SW 1271 (cell line): ENCODE measurements around the gene GPR35.
"Not testable (repeated sequence)": the region's sequence is repeated elsewhere in the genome, so short reads cannot be mapped to it uniquely, and the experiment has no call there.

Experiments
- DNase-seq, 2 experiments: peaks; one replicate each; lab custom pipeline; 2025; lab: John Stamatoyannopoulos, UW

GPR35 gene

DNA sequence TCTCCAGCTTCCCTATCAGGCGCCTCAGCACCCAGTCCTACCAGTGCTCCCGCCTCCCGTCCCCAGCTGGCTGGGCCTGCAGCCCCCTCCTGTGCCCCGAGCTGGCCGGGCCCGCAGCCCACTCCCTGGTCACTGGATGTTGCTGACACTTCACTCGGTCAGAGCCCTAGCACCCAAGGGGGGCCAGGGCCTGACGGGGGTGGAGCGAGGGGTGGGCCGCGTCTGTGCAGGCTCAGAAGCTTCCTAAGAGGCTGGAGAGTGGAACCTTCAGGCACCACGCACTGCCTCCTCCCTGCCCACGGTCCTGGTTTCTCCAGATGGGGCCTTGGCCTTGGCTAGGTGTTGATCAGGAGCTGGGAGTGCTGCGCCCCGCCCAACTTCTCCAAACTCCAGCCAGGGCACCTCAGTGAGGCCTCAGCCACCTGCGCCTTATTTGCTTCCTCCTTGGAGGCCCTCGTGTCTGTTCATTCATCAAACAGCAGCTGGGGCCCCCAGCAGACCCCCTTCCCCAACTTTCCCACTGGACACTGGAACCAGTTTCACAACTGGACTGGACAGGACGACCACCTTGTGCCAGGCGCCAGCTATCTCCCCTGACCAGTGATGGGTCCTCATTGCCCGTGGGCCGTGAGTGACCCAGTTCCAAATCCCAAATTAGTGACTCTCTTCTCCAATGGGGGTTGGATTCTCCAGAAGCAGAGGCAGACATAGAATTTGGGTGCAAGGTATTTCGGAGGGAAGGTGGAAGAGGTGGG lies 22.0 kb upstream of the GPR35 start:
- DNase-seq: no peak

DNA sequence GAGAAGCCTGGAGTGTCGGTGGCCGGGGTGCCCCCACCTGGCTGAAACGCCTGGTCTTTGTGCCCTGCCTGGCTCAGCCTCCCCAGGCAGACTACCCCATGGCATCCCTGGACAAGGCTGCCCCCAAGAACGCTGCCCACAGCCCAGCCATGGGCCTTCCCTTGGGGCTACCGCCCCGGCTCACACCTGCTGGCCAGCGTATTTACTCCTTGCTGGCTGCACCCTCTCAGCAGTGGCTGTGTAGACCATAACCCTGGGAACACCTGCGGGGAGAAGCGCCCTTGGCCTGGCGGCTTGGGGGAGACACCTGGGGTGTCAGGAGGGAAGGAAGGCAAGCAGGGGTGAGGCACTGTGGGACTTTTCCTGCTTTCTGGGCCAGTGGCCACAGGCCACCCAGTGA lies 21.4 kb upstream of the GPR35 start:
- no peak for DNase-seq

DNA sequence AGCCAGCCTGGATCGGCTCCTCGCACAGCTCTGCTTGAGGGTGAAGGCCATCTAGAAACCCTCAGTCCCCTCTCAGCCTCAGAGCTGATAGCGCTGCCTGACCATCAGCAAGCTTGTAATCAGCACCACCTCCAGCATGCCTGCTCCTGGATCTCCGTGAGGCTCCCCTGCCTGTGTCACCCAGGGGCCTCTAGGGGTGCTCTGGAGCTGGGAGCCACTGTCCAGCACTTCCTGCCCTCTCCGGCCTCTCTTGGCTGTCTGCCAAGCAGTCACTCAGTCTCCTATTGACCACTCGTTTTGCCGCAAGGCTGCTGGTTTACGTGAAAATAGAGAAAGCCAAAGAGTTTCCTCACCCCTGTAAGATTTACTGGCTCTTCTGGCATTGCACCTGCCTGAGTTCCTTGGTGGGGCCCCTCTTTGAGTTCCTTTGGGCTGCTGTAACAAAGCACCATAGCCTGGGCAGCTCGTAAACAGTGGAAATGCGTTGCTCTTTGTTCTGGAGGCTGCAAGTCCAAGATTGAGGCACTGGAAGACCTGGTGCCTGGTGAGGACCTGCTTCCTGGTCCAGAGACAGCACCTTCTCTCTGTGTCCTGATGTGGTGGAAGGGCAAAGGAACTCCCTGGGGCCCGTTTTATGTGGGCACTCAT lies 20.9 kb upstream of the GPR35 start:
- peak in 1 of 2 experiments; percentile 41 for DNase-seq

DNA sequence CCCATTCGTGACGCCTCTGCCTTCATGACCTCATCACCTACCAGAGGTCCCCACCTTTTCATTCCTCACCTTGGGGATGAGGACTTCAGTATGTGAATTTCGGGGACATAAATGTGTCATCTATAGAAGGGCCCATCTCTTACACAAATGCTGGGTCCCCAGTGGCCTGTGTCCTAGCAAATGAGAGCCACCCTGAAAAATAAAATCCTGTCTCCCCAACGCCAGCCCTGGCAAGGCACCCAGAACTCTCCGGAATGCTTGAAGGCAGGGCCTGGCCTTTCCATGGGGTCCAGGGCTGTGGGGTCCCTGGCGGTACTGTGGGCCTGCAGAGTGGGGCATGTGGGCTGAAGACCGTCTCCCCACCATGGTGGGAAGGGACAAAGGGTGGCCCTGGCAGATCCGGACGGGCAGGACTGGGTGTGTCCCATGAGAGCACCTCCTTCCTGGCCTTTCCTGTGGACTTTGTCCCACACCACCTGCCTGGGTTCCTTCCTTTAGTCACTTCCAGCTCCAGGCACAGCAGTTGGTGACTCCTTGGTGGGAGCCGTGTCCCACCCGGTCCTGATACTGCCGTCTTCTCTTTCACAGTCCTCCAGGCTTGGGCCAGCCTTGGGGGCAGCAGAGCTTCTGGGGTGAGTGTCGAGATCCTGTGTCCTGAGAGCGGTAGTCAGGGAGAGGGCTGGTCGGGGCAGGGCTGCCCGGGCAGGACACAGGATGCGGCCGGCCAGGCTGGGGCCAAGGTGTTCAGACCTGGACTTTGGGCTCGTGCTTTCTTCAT lies 20.2 kb upstream of the GPR35 start:
- no peak for DNase-seq

- no peak for DNase-seq
Observed at GRCh38 chr2:240605867-240606743, 19.2 kb upstream of the GPR35 start.

DNA sequence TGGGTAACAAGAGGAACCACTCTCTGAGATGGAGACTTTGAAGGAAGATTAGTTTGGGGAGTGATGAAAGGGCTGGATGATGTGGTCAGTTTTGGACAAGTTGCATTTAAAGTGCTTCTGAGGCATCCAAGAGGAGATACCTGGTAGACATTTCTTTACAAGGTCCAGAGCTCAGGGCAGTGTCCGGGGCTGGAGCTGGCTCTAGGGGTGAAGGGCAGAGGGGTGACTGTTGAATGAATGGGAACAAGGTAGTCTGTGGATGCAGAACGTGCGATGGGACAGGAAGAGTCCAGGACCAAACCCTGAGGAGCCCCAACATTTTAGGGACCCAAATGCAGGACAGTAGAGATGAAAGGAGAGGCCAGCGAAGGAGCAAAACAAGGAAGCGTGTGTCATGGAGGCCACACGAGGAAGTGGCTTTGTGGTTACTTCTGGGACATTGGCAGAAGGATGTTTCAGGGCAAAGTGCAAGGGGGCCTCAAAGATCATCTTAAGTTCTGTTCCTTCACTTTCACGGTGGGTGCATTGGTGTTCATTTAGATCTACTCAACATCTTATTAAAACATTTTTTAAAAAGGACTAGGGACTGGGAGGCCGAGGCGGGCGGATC lies 13.6 kb upstream of the GPR35 start:
- no peak for DNase-seq

DNA sequence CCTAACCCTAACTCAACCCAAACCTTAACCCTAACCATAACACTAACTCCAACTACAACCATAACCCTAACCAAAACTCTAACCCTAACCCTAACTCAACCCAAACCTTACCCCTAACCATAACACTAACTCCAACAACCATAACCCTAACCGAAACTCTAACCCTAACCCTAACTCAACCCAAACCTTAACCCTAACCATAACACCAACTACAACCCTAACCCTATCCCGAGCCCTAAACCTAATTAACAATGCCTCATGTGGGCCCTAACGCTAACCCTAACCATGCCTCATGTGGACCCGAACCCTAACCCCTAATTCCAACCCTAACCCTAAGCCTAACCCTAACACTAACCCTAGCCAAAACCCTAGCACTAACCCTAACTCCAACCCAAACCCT lies 11.5 kb upstream of the GPR35 start:
- DNase-seq: no peak

- no peak for DNase-seq
Observed at GRCh38 chr2:240614391-240614790, 10.9 kb upstream of the GPR35 start.

DNA sequence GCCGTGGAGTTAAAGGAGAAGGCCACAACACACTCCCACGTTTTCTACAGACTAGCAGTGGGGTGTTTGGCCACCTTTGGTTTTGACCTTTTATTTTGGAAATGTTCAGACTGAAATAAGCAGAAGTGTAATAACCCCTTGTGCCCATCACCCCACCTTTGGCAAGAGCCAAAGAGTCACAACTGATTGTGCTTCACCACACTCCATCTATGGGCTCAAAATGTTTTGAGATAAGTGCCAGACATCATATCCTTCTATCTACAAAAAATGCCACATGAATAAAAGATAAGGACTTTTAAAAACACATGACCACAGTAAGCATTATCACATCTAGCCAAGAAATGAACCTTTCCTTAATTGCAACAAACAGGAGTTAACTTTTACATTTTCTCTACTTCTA lies 9.9 kb upstream of the GPR35 start:
- DNase-seq: no peak

- DNase-seq: no peak
Observed at GRCh38 chr2:240615820-240616547, 9.3 kb upstream of the GPR35 start.

- DNase-seq: not testable (repeated sequence)
Observed at GRCh38 chr2:240616860-240617666, 8.2 kb upstream of the GPR35 start.

DNA sequence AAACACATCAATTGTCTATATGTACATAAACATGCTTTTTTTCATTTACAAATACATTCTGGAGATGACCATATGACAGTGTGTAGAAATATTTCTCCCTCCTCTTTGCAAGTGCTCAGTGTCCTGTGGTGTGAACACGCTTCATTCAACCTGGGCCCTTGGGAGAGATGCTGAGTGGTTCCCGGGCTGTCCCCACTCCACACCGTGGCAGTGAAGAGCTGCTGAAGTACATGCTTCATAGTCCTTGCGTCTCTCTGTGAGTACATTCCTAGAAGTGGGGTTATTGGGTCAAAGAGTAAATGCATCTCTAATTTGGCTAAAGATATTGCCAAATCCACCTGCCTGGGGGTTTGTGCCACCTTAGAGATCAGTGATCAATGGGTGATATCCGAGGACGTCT lies 6.5 kb upstream of the GPR35 start:
- DNase-seq: no peak

DNA sequence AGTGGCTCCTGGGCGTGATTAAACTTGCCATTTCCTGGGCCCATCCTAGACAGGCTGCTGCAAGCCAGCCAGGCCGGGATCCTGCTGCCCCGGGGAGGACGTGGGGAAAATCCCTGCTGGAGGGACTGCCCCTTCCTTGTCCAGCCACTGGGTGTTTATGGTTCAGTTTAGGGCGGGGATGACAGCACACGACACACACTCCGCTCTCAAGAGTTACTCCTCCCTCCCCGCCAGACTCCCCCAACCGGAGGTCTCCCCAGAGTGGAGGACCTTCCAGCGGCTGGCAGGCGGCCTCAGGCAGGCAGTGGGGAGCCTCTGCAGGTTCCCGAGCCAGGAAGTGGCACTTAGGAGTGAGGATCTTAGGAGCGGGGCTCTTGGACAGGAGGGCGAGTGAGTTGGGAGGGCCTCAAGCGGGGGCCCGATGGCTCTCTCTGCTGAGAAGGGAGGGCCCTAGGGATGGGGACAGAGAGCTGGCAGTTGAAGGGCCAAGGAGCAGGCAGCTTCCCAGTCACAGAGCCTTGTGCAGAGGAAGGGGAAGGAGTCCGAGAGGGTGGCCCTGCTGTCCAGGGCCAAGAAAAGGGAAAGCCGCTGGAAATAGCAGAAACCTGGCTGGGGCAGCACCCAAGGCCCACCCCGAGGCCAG lies 5.7 kb upstream of the GPR35 start:
- no peak for DNase-seq

GRCh38 chr2:240620149-240620731 lies 5.0 kb upstream of the GPR35 start:
- DNase-seq: no peak

GRCh38 chr2:240620859-240621258 lies 4.4 kb upstream of the GPR35 start:
- DNase-seq: no peak

DNA sequence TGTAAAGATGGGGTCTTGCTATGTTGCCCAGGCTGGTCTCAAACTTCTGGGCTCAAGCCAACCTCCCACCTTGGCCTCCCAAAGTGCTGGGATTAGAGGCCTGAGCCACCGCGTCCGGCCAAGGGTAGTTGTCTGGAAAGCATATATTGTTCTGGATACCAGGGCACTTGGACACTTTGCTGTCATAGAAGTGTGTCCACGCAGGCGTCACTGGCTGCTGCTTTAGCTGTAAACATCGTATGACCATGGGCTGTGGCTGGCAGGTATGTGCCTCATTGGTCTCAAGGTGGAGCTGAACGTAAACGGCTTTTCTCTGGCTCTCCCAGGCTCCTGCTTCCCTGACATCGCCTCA lies 3.2 kb upstream of the GPR35 start:
- DNase-seq: no peak

DNA sequence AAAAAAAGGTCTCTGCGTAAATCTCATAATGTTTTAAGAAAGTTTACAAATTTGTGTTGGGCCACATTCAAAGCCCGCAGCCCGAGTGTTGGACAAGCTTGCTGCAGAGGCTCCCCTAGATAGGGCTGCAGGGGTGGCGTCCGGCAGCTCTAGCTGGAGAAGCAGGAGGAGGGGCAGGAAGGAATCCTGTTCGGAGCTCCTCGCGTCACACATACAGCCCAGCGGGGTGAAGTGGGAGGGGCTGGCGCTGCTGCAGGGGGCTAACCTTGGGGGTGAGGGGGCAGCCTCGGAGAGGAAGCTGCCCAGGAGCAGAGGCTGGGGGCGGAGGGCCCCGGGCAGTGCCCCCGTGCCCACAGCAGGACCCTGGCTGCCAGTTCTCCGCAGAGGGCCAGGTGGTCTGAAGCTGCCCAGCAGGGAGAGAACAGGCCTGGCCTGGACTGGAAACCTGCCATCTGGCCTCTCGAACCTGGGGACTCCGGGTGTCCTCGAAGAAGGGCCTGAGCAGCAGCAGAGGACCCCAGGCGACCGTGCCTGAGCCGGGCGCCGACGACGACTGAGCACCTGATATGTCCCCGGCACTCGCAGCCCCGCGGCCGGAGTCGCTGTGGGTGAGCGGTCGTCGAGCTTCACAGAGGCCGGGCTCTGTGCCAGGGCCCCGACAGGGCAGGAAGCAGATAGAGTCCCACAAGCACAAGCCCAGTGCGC lies 2.6 kb upstream of the GPR35 start:
- no peak for DNase-seq

- no peak for DNase-seq
Observed at GRCh38 chr2:240623531-240624010, 1.7 kb upstream of the GPR35 start.
